ENCODE results near the gene UGGT2. TPM values are rescaled to one million over a fixed set of nuclear protein-coding genes. Genes with fewer than 3 reads are reported as not detected.

The UGGT2 gene
- polyA plus RNA-seq, 2 of the 4 experiments (the other 2 are of a cell fraction): 10.3 to 27.9 TPM

GRCh38 chr13:96029002-96029401 lies 24.2 kb downstream of the UGGT2 start:
- Histone ChIP-seq H3K4me2 (no peak overlapping the region), H3K9me3 (no peaks in the 10 kb centered on the region), H3K27ac (no peak overlapping the region), H3K4me3 (no peak overlapping the region), H3K4me1 (no peaks in the 10 kb centered on the region)
- whole genome bisulfite sequencing (ENCODE audit: missing lambda C conversion rate): 93% methylated on average over 7 of the region's 7 CpGs
- no peak for TF ChIP-seq NPAS2 (CRISPR knock-in tag; IDR thresholded peaks at IDR 0.05; ENCODE audit: borderline replicate concordance)
- no peak for TF ChIP-seq PBX3 (IDR thresholded peaks at IDR 0.05)
- no peak for TF ChIP-seq HEYL (CRISPR knock-in tag; IDR thresholded peaks at IDR 0.05)
- TF ChIP-seq SMC3 (IDR thresholded peaks at IDR 0.05): no peak
- TF ChIP-seq BHLHE40 (IDR thresholded peaks at IDR 0.05; ENCODE audit: low read depth, low read length): no peak
- ChIA-PET POLR2A (no interaction called here), CTCF (interaction anchor here (1.0 to 1.2 kb wide), 2 partner anchors 9 to 10 kb away, joined by 3 read pairs; no protein-coding TSS in a partner anchor)
- FAIRE-seq (no peak), ATAC-seq (no peak), DNase-seq (ENCODE audit: low read depth in 1 of 2, low spot score in 1 of 2) (no peak)

- 97% methylated on average over 2 of the region's 2 CpGs for WGBS (ENCODE audit: missing lambda C conversion rate)
- POLR2A ChIA-PET: no interaction called here
- no peak overlapping the region for H3K4me3 ChIP-seq
- ATAC-seq (no peak), DNase-seq (ENCODE audit: low read depth in 1 of 2, low spot score in 1 of 2) (no peak), FAIRE-seq (no peak)
- CTCF ChIA-PET: no interaction called here
- H3K4me2 ChIP-seq: no peak overlapping the region
- no peaks in the 10 kb centered on the region for H3K9me3 ChIP-seq
- no peaks in the 10 kb centered on the region for H3K4me1 ChIP-seq
- TF ChIP-seq POLR2A (IDR thresholded peaks at IDR 0.05; ENCODE audit: low read length): no peak
- no peak for TF ChIP-seq SMC3 (IDR thresholded peaks at IDR 0.05)
- peak; percentile 27 for TF ChIP-seq MAFK (IDR thresholded peaks at IDR 0.05; ENCODE audit: partially characterized antibody)
- H3K27ac ChIP-seq: no peak overlapping the region
Observed at GRCh38 chr13:96027496-96027895, 25.7 kb downstream of the UGGT2 start.

- CTCF ChIA-PET: no interaction called here
- Histone ChIP-seq H3K9me3 (no peaks in the 10 kb centered on the region), H3K27ac (no peak overlapping the region), H3K4me1 (no peaks in the 10 kb centered on the region), H3K4me2 (no peak overlapping the region), H3K4me3 (no peak overlapping the region)
- FAIRE-seq (no peak), ATAC-seq (no peak), DNase-seq (ENCODE audit: low read depth in 1 of 2, low spot score in 1 of 2) (no peak)
- no peak for TF ChIP-seq ZSCAN20 (CRISPR knock-in tag; IDR thresholded peaks at IDR 0.05)
- no peak for TF ChIP-seq EP300 (IDR thresholded peaks at IDR 0.05)
- no peak for TF ChIP-seq NFE2L2 (conservative IDR thresholded peaks at IDR 0.05; ENCODE audit: low read length)
- TF ChIP-seq FOSL2 (IDR thresholded peaks at IDR 0.05): no peak
- no peak for TF ChIP-seq FOSL2 (CRISPR knock-in tag; IDR thresholded peaks at IDR 0.05)
- no peak for TF ChIP-seq EHF (CRISPR knock-in tag; IDR thresholded peaks at IDR 0.05)
- no peak for TF ChIP-seq E2F6 (IDR thresholded peaks at IDR 0.05; ENCODE audit: borderline replicate concordance, low read depth)
- no peak for TF ChIP-seq BCL3 (IDR thresholded peaks at IDR 0.05)
- no peak for TF ChIP-seq MYC (IDR thresholded peaks at IDR 0.05; ENCODE audit: borderline replicate concordance, low read length)
- no peak for TF ChIP-seq CEBPB (IDR thresholded peaks at IDR 0.05)
- TF ChIP-seq NPAS2 (CRISPR knock-in tag; IDR thresholded peaks at IDR 0.05; ENCODE audit: borderline replicate concordance): no peak
- no peak for TF ChIP-seq RARB (CRISPR knock-in tag; IDR thresholded peaks at IDR 0.05)
- TF ChIP-seq HOXB13 (CRISPR knock-in tag; IDR thresholded peaks at IDR 0.05; ENCODE audit: low read depth): no peak
- TF ChIP-seq SREBF2 (IDR thresholded peaks at IDR 0.05): no peak
- TF ChIP-seq FOXS1 (CRISPR knock-in tag; IDR thresholded peaks at IDR 0.05): no peak
- no peak for TF ChIP-seq GATA3 (IDR thresholded peaks at IDR 0.05; ENCODE audit: borderline replicate concordance)
- POLR2A ChIA-PET: no interaction called here
Observed at GRCh38 chr13:96025283-96025682, 27.9 kb downstream of the UGGT2 start.

All from A549 (cell line).